ENCODE data around the gene TMEM178B. TPM values are rescaled to one million over a fixed set of nuclear protein-coding genes. Genes with fewer than 3 reads are reported as not detected.

Gene TMEM178B
- polyA plus RNA-seq, 1 of the 3 experiments (the other 2 are of a cell fraction): 0.20 TPM

DNA sequence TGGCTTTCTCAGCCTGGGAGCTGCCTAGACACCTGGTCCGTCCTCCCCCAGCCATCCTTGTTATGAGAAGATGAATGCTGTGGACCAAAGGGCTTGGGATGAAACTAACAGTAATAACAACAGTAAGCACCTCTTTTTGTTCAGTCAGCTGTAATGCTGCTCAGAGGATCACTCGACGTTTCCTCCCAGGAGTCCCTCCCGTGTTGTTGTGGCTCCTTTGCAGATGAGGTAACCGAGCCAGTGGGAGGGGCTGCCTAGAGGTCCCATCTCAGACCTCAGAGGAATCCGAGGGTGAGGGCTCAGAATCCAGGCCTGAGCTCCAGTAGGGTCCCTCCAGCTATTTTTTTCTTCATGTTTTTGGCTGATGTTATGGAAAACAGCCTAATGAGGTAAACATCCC is 145.1 kb downstream of the TMEM178B start:
- ChIA-PET CTCF (interaction anchor here (0.6 to 8.6 kb wide), 12 partner anchors 13 to 503 kb away, joined by 3 to 165 read pairs (median 9); partner anchors contain the start of genes MRPS33 and TMEM178B), POLR2A (interaction anchor here (0.8 to 2.3 kb wide), 3 partner anchors 146 to 204 kb away, joined by 3 to 10 read pairs (median 3); partner anchors contain the start of gene MRPS33)
- Histone ChIP-seq H3K9me2 (no peaks in the 10 kb centered on the region), H3K36me3 (replicated peaks in 1 of 2; ENCODE audit: control insufficient read depth in 1 of 2, insufficient read depth in 2 of 2, low read length in 1 of 2) (no peaks in the 10 kb centered on the region), H2AFZ (ENCODE audit: low read depth) (no peak overlapping the region), H3K9ac (no peak overlapping the region), H3K27ac (ENCODE audit: low read depth in 2 of 2, low read length in 1 of 2) (no peak overlapping the region), H3K4me2 (no peak overlapping the region), H4K20me1 (ENCODE audit: insufficient read depth) (no peaks in the 10 kb centered on the region), H3K4me1 (ENCODE audit: control insufficient read depth in 1 of 2, insufficient read depth in 2 of 2, low read depth in 1 of 2, low read length in 1 of 2) (peaks cover 0 to 27% of the 10 kb centered on the region in 2 experiments; a peak in 1 of 4 replicates), H3F3A (replicated peaks; ENCODE audit: insufficient read depth) (no peaks in the 10 kb centered on the region), H3K4me3 (ENCODE audit: low read depth in 2 of 2, low read length in 1 of 2) (no peak overlapping the region), H3K27me3 (ENCODE audit: insufficient read depth) (no peaks in the 10 kb centered on the region), H3K9me3 (no peaks in the 10 kb centered on the region), H3K79me2 (ENCODE audit: insufficient read depth) (no peaks in the 10 kb centered on the region)
- TF ChIP-seq EP300 (IDR thresholded peaks at IDR 0.05; ENCODE audit: borderline replicate concordance in 1 of 2, low read depth in 1 of 2, low read length in 1 of 2): no peak
- TF ChIP-seq CHD2 (IDR thresholded peaks at IDR 0.05; ENCODE audit: low read length, partially characterized antibody): no peak
- TF ChIP-seq EZH2phosphoT487 (IDR thresholded peaks at IDR 0.05; ENCODE audit: borderline replicate concordance, low read depth): no peak
- no peak for TF ChIP-seq TCF12 (IDR thresholded peaks at IDR 0.05)
- TF ChIP-seq NRF1 (IDR thresholded peaks at IDR 0.05; ENCODE audit: low read depth, low read length): no peak
- TF ChIP-seq, protein P1, sequence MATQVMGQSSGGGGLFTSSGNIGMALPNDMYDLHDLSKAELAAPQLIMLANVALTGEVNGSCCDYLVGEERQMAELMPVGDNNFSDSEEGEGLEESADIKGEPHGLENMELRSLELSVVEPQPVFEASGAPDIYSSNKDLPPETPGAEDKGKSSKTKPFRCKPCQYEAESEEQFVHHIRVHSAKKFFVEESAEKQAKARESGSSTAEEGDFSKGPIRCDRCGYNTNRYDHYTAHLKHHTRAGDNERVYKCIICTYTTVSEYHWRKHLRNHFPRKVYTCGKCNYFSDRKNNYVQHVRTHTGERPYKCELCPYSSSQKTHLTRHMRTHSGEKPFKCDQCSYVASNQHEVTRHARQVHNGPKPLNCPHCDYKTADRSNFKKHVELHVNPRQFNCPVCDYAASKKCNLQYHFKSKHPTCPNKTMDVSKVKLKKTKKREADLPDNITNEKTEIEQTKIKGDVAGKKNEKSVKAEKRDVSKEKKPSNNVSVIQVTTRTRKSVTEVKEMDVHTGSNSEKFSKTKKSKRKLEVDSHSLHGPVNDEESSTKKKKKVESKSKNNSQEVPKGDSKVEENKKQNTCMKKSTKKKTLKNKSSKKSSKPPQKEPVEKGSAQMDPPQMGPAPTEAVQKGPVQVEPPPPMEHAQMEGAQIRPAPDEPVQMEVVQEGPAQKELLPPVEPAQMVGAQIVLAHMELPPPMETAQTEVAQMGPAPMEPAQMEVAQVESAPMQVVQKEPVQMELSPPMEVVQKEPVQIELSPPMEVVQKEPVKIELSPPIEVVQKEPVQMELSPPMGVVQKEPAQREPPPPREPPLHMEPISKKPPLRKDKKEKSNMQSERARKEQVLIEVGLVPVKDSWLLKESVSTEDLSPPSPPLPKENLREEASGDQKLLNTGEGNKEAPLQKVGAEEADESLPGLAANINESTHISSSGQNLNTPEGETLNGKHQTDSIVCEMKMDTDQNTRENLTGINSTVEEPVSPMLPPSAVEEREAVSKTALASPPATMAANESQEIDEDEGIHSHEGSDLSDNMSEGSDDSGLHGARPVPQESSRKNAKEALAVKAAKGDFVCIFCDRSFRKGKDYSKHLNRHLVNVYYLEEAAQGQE (IDR thresholded peaks at IDR 0.05; ENCODE audit: low read depth, low read length): no peak
- TF ChIP-seq, protein P2, sequence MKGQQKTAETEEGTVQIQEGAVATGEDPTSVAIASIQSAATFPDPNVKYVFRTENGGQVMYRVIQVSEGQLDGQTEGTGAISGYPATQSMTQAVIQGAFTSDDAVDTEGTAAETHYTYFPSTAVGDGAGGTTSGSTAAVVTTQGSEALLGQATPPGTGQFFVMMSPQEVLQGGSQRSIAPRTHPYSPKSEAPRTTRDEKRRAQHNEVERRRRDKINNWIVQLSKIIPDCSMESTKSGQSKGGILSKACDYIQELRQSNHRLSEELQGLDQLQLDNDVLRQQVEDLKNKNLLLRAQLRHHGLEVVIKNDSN (IDR thresholded peaks at IDR 0.05; ENCODE audit: borderline replicate concordance, low read depth): no peak
- no peak for TF ChIP-seq MXI1 (IDR thresholded peaks at IDR 0.05; ENCODE audit: low read depth, low read length)
- no peak for TF ChIP-seq FOXM1 (IDR thresholded peaks at IDR 0.05; ENCODE audit: low read depth)
- no peak for TF ChIP-seq GABPA (IDR thresholded peaks at IDR 0.05; ENCODE audit: low read depth)
- WGBS (ENCODE audit: low lambda C conversion rate): 26% methylated on average over 6 of the region's 6 CpGs
- no peak for DNase-seq

DNA sequence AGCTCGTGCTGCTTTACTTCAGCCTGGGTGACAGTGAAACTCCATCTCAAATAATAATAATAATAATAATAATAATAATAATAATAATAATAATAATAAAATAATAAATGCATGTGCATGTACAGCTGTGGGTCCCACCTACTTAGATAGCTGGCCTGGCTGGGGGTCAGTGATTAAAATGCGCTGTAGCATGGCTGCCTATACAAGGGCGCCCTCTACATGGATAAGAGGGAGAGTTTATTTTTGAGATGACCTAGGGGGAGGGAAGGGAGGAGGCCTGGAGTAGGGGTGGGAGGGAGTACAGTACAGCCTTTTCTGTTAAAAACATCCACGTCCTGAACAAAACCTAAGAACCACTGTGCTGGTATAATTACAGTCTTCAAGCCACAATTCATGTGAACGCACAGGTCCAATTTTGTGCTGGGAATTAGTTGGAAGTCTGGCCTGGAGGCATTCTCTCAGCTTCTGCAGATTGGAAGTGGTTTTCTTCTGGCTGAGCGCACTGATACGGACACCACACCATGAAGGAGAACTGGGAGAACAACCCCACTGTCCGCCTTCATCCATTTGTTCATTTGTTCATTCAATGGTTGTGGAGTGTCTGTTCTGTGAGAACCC is 146.5 kb downstream of the TMEM178B start:
- peaks cover 0 to 22% of the 10 kb centered on the region in 2 experiments; a peak in 1 of 4 replicates for H3K4me1 ChIP-seq (ENCODE audit: control insufficient read depth in 1 of 2, insufficient read depth in 2 of 2, low read depth in 1 of 2, low read length in 1 of 2)
- H2AFZ ChIP-seq (ENCODE audit: low read depth): no peak overlapping the region
- POLR2A ChIA-PET: interaction anchor here (0.7 to 2.3 kb wide), 2 partner anchors 146 to 149 kb away, joined by 3 to 10 read pairs; no protein-coding TSS in a partner anchor
- no peak overlapping the region for H3K9ac ChIP-seq
- H3F3A ChIP-seq (replicated peaks; ENCODE audit: insufficient read depth): no peaks in the 10 kb centered on the region
- DNase-seq: peak; percentile 86
- no peaks in the 10 kb centered on the region for H4K20me1 ChIP-seq (ENCODE audit: insufficient read depth)
- no peak overlapping the region for H3K4me2 ChIP-seq
- peak overlapping the region in 1 of 2 experiments; percentile 47; a peak in 1 of 4 replicates for H3K4me3 ChIP-seq (ENCODE audit: low read depth in 2 of 2, low read length in 1 of 2)
- no peaks in the 10 kb centered on the region for H3K79me2 ChIP-seq (ENCODE audit: insufficient read depth)
- WGBS (ENCODE audit: low lambda C conversion rate): 39% methylated on average over 8 of the region's 8 CpGs
- H3K36me3 ChIP-seq (replicated peaks in 1 of 2; ENCODE audit: control insufficient read depth in 1 of 2, insufficient read depth in 2 of 2, low read length in 1 of 2): no peaks in the 10 kb centered on the region
- CTCF ChIA-PET: interaction anchor here (0.6 to 8.6 kb wide), 36 partner anchors 9 to 559 kb away, joined by 3 to 165 read pairs (median 4); partner anchors contain the start of genes MRPS33 and TMEM178B
- H3K9me3 ChIP-seq: no peaks in the 10 kb centered on the region
- H3K27me3 ChIP-seq (ENCODE audit: insufficient read depth): no peaks in the 10 kb centered on the region
- H3K9me2 ChIP-seq: no peaks in the 10 kb centered on the region
- no peak for TF ChIP-seq FOXJ3 (CRISPR knock-in tag; IDR thresholded peaks at IDR 0.05)
- peak; percentile 90 for TF ChIP-seq RAD21 (IDR thresholded peaks at IDR 0.05; ENCODE audit: low read length)
- peak; percentile 56; the same call in 1 of the 2 replicates for TF ChIP-seq SMC3 (IDR thresholded peaks at IDR 0.05; ENCODE audit: low read depth, low read length)
- TF ChIP-seq, protein P3, sequence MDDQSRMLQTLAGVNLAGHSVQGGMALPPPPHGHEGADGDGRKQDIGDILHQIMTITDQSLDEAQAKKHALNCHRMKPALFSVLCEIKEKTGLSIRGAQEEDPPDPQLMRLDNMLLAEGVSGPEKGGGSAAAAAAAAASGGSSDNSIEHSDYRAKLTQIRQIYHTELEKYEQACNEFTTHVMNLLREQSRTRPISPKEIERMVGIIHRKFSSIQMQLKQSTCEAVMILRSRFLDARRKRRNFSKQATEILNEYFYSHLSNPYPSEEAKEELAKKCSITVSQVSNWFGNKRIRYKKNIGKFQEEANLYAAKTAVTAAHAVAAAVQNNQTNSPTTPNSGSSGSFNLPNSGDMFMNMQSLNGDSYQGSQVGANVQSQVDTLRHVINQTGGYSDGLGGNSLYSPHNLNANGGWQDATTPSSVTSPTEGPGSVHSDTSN (IDR thresholded peaks at IDR 0.05): no peak
- H3K27ac ChIP-seq (ENCODE audit: low read depth in 2 of 2, low read length in 1 of 2): no peak overlapping the region

Measured in SK-N-SH (cell line).